SK-N-SH (cell line): ENCODE data around the gene RAB15.

Experiments
- EZH2phosphoT487 ChIP-seq: fragments of 200-600 bp; sonication (generic); IDR thresholded peaks from 2 replicates; pipeline ENCODE4 v1.6.1; 2017; ENCODE audit warnings: low read depth, mixed run types, mild to moderate bottlenecking, antibody characterized with exemption, moderate library complexity, borderline replicate concordance
- FOXM1 ChIP-seq: IDR thresholded peaks from 2 replicates; pipeline ENCODE4 v1.4.0; 2012; ENCODE audit warnings: low read depth, mild to moderate bottlenecking
- GABPA ChIP-seq: IDR thresholded peaks from 2 replicates; pipeline ENCODE4 v1.4.0; 2012; ENCODE audit warnings: low read depth, mild to moderate bottlenecking
- JUND ChIP-seq: IDR thresholded peaks from 2 replicates; pipeline ENCODE4 v1.4.0; 2012
- MAX ChIP-seq: IDR thresholded peaks from 2 replicates; pipeline ENCODE4 v1.4.0; 2012; ENCODE audit warnings: low read depth
- MEF2A ChIP-seq: IDR thresholded peaks from 2 replicates; pipeline ENCODE4 v1.4.0; 2012; ENCODE audit warnings: low read depth, borderline replicate concordance
- NFIC ChIP-seq: IDR thresholded peaks from 2 replicates; pipeline ENCODE4 v1.4.0; 2012; ENCODE audit warnings: borderline replicate concordance
- POLR2AphosphoS5 ChIP-seq: IDR thresholded peaks from 2 replicates; pipeline ENCODE4 v1.6.1; 2012; ENCODE audit warnings: low read depth, low read length
- RAD21 ChIP-seq: IDR thresholded peaks from 2 replicates; pipeline ENCODE4 v1.6.1; 2012; ENCODE audit warnings: mild to moderate bottlenecking, low read length
- SMC3 ChIP-seq: IDR thresholded peaks from 2 replicates; pipeline ENCODE4 v1.6.1; 2012; ENCODE audit warnings: low read depth, low read length, improper control_type of control experiment
- TAF1 ChIP-seq: IDR thresholded peaks from 2 replicates; pipeline ENCODE4 v1.6.1; 2012; ENCODE audit warnings: low read depth, mild to moderate bottlenecking, low read length, moderate library complexity, borderline replicate concordance
- YY1 ChIP-seq: IDR thresholded peaks from 2 replicates; pipeline ENCODE4 v1.4.0; 2012; ENCODE audit warnings: low read depth, mild to moderate bottlenecking
- ZBTB33 ChIP-seq: IDR thresholded peaks from 2 replicates; pipeline ENCODE4 v1.4.0; 2012; ENCODE audit warnings: low read depth, borderline replicate concordance
- TF ChIP-seq, protein P1 (sequence below): fragments of 200-600 bp; sonication (generic); IDR thresholded peaks from 2 replicates; pipeline ENCODE4 v1.6.1; 2017; ENCODE audit warnings: antibody characterized with exemption, mild to moderate bottlenecking, moderate library complexity

DNA sequence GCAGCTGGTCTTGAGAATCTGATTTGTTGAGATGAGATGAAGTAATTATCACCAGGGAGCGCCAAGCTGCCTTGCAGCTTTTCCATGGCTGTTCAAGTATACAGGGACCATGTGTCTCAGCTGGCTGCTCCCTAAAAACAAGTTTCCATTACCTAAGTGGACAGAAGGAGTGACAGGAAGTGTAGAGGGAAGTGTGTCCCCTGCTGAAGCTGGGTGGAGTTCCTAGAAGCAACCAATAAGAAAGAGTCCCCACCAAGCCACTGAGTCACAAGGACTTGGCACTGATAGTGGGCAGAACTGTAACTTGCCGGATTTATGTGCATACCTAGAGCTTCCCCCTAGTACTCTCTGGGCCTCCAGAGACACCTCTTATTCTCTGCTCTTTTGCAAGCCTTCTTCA, 28.1 kb downstream of the RAB15 start:
- TF ChIP-seq, protein P1, sequence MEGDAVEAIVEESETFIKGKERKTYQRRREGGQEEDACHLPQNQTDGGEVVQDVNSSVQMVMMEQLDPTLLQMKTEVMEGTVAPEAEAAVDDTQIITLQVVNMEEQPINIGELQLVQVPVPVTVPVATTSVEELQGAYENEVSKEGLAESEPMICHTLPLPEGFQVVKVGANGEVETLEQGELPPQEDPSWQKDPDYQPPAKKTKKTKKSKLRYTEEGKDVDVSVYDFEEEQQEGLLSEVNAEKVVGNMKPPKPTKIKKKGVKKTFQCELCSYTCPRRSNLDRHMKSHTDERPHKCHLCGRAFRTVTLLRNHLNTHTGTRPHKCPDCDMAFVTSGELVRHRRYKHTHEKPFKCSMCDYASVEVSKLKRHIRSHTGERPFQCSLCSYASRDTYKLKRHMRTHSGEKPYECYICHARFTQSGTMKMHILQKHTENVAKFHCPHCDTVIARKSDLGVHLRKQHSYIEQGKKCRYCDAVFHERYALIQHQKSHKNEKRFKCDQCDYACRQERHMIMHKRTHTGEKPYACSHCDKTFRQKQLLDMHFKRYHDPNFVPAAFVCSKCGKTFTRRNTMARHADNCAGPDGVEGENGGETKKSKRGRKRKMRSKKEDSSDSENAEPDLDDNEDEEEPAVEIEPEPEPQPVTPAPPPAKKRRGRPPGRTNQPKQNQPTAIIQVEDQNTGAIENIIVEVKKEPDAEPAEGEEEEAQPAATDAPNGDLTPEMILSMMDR, result no peak
- no peak for TF ChIP-seq RAD21
- no peak for TF ChIP-seq GABPA
- TF ChIP-seq FOXM1, result no peak
- TF ChIP-seq EZH2phosphoT487, result no peak
- TF ChIP-seq JUND, result no peak
- TF ChIP-seq SMC3, result no peak
- TF ChIP-seq POLR2AphosphoS5, result no peak
- TF ChIP-seq YY1, result no peak
- no peak for TF ChIP-seq MAX
- TF ChIP-seq TAF1, result no peak
- TF ChIP-seq NFIC, result no peak
- TF ChIP-seq MEF2A, result no peak
- TF ChIP-seq ZBTB33, result no peak
